ENCODE data around the gene SPON1. TPM values are rescaled to one million over a fixed set of nuclear protein-coding genes. Genes with fewer than 3 reads are reported as not detected.

The SPON1 gene
- total RNA-seq, 1 experiment from 2014 or later = 6.4 TPM

DNA sequence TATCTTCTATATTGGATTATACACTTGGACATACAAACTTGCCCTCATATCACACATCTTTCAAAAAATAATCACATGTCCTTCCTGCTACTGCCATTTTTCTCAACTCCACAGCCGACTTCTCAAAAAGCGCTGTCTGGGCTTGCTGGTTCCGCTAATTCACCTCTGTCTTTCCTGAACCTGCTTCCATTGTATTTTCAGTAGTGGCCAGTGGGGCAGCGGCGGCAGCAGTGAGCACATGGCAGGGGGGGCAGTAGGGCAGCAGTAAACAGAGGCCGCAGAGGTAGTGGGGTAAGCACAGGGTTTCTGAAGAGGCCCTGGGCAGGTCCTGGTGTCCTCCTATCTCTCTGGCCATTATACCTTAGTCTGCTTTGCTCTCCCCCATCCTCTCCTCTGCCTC, 270.1 kb downstream of the SPON1 start:
- DNase-seq (ENCODE audit: low spot score) = peak; percentile 66
- H3K36me3 Mint-ChIP-seq = no peaks in the 10 kb centered on the region
- ChIA-PET CTCF (interaction anchor here (0.6 to 1.5 kb wide), 6 partner anchors 9 to 222 kb away, joined by 3 to 7 read pairs (median 4); no protein-coding TSS in a partner anchor), POLR2A (no interaction called here)
- H3K27me3 Mint-ChIP-seq (ENCODE audit: low read depth) = no peaks in the 10 kb centered on the region; the same call in 1 of the 2 replicates
- H3K9me3 Mint-ChIP-seq = no peaks in the 10 kb centered on the region
- H3K4me1 Mint-ChIP-seq = peaks cover 34% of the 10 kb centered on the region
- ATAC-seq = peak; percentile 79
- H3K4me3 Mint-ChIP-seq = no peak overlapping the region
- no peak overlapping the region for H3K27ac Mint-ChIP-seq
- TF ChIP-seq, protein P1, sequence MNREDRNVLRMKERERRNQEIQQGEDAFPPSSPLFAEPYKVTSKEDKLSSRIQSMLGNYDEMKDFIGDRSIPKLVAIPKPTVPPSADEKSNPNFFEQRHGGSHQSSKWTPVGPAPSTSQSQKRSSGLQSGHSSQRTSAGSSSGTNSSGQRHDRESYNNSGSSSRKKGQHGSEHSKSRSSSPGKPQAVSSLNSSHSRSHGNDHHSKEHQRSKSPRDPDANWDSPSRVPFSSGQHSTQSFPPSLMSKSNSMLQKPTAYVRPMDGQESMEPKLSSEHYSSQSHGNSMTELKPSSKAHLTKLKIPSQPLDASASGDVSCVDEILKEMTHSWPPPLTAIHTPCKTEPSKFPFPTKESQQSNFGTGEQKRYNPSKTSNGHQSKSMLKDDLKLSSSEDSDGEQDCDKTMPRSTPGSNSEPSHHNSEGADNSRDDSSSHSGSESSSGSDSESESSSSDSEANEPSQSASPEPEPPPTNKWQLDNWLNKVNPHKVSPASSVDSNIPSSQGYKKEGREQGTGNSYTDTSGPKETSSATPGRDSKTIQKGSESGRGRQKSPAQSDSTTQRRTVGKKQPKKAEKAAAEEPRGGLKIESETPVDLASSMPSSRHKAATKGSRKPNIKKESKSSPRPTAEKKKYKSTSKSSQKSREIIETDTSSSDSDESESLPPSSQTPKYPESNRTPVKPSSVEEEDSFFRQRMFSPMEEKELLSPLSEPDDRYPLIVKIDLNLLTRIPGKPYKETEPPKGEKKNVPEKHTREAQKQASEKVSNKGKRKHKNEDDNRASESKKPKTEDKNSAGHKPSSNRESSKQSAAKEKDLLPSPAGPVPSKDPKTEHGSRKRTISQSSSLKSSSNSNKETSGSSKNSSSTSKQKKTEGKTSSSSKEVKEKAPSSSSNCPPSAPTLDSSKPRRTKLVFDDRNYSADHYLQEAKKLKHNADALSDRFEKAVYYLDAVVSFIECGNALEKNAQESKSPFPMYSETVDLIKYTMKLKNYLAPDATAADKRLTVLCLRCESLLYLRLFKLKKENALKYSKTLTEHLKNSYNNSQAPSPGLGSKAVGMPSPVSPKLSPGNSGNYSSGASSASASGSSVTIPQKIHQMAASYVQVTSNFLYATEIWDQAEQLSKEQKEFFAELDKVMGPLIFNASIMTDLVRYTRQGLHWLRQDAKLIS (CRISPR knock-in tag; IDR thresholded peaks at IDR 0.05; ENCODE audit: borderline replicate concordance) = no peak
- TF ChIP-seq, protein P2, sequence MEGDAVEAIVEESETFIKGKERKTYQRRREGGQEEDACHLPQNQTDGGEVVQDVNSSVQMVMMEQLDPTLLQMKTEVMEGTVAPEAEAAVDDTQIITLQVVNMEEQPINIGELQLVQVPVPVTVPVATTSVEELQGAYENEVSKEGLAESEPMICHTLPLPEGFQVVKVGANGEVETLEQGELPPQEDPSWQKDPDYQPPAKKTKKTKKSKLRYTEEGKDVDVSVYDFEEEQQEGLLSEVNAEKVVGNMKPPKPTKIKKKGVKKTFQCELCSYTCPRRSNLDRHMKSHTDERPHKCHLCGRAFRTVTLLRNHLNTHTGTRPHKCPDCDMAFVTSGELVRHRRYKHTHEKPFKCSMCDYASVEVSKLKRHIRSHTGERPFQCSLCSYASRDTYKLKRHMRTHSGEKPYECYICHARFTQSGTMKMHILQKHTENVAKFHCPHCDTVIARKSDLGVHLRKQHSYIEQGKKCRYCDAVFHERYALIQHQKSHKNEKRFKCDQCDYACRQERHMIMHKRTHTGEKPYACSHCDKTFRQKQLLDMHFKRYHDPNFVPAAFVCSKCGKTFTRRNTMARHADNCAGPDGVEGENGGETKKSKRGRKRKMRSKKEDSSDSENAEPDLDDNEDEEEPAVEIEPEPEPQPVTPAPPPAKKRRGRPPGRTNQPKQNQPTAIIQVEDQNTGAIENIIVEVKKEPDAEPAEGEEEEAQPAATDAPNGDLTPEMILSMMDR (IDR thresholded peaks at IDR 0.05) = peak; percentile 42; the same call in 1 of the 2 replicates
- 0 out of 2 replicates have a peak, but pooled peaks have one; percentile 37 for TF ChIP-seq FOXK1 (CRISPR knock-in tag; IDR thresholded peaks at IDR 0.05)

DNA sequence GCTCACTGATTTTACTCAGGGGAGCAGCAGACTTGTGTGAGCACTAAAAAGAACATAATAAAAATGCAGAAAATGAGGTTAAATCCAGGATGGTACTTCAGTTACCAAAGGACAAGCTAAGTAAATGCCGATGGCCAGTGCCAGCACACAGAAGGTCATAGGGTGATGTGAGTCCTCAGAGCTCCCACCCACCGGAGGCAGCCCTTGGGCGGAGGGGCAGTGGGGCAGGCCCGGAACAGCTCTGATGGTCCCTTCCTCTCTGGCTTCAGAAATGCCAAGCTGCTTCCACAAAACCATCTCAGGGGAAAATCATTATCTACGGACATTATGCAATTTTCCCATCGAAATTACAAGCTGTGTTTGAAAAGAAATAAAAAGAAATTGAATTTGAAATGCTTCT, 271.9 kb downstream of the SPON1 start:
- H3K9me3 Mint-ChIP-seq = no peaks in the 10 kb centered on the region
- no peaks in the 10 kb centered on the region for H3K36me3 Mint-ChIP-seq
- peaks cover 22% of the 10 kb centered on the region for H3K4me1 Mint-ChIP-seq
- POLR2A ChIA-PET = no interaction called here
- H3K4me3 Mint-ChIP-seq = no peak overlapping the region
- CTCF ChIA-PET = interaction anchor here (1.0 to 1.1 kb wide), 2 partner anchors 9 to 90 kb away, joined by 3 to 4 read pairs; no protein-coding TSS in a partner anchor
- DNase-seq (ENCODE audit: low spot score) (no peak), ATAC-seq (no peak)
- TF ChIP-seq, protein P1 (CRISPR knock-in tag; IDR thresholded peaks at IDR 0.05; ENCODE audit: borderline replicate concordance) = no peak
- no peak for TF ChIP-seq NFYB (CRISPR knock-in tag; conservative IDR thresholded peaks at IDR 0.05; ENCODE audit: low read depth)
- no peak for TF ChIP-seq JAZF1 (CRISPR knock-in tag; IDR thresholded peaks at IDR 0.05)
- TF ChIP-seq TCF7 (CRISPR knock-in tag; IDR thresholded peaks at IDR 0.05; ENCODE audit: low read depth) = no peak
- TF ChIP-seq, protein P3, sequence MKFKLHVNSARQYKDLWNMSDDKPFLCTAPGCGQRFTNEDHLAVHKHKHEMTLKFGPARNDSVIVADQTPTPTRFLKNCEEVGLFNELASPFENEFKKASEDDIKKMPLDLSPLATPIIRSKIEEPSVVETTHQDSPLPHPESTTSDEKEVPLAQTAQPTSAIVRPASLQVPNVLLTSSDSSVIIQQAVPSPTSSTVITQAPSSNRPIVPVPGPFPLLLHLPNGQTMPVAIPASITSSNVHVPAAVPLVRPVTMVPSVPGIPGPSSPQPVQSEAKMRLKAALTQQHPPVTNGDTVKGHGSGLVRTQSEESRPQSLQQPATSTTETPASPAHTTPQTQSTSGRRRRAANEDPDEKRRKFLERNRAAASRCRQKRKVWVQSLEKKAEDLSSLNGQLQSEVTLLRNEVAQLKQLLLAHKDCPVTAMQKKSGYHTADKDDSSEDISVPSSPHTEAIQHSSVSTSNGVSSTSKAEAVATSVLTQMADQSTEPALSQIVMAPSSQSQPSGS (CRISPR knock-in tag; IDR thresholded peaks at IDR 0.05; ENCODE audit: borderline replicate concordance, low read depth) = no peak
- TF ChIP-seq JUN (CRISPR knock-in tag; IDR thresholded peaks at IDR 0.05) = no peak
- TF ChIP-seq, protein P4, sequence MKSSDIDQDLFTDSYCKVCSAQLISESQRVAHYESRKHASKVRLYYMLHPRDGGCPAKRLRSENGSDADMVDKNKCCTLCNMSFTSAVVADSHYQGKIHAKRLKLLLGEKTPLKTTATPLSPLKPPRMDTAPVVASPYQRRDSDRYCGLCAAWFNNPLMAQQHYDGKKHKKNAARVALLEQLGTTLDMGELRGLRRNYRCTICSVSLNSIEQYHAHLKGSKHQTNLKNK (CRISPR knock-in tag; IDR thresholded peaks at IDR 0.05) = no peak
- TF ChIP-seq NR2C2 (CRISPR knock-in tag; IDR thresholded peaks at IDR 0.05) = no peak
- no peak for TF ChIP-seq ESRRA (CRISPR knock-in tag; IDR thresholded peaks at IDR 0.05; ENCODE audit: borderline replicate concordance)
- TF ChIP-seq ZNF317 (CRISPR knock-in tag; IDR thresholded peaks at IDR 0.05; ENCODE audit: borderline replicate concordance, low read depth) = no peak
- no peak for TF ChIP-seq KAT7 (CRISPR knock-in tag; IDR thresholded peaks at IDR 0.05; ENCODE audit: borderline replicate concordance)
- TF ChIP-seq, protein P5, sequence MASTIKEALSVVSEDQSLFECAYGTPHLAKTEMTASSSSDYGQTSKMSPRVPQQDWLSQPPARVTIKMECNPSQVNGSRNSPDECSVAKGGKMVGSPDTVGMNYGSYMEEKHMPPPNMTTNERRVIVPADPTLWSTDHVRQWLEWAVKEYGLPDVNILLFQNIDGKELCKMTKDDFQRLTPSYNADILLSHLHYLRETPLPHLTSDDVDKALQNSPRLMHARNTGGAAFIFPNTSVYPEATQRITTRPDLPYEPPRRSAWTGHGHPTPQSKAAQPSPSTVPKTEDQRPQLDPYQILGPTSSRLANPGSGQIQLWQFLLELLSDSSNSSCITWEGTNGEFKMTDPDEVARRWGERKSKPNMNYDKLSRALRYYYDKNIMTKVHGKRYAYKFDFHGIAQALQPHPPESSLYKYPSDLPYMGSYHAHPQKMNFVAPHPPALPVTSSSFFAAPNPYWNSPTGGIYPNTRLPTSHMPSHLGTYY (CRISPR knock-in tag; IDR thresholded peaks at IDR 0.05) = no peak
- TF ChIP-seq, protein P6, sequence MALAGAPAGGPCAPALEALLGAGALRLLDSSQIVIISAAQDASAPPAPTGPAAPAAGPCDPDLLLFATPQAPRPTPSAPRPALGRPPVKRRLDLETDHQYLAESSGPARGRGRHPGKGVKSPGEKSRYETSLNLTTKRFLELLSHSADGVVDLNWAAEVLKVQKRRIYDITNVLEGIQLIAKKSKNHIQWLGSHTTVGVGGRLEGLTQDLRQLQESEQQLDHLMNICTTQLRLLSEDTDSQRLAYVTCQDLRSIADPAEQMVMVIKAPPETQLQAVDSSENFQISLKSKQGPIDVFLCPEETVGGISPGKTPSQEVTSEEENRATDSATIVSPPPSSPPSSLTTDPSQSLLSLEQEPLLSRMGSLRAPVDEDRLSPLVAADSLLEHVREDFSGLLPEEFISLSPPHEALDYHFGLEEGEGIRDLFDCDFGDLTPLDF (CRISPR knock-in tag; IDR thresholded peaks at IDR 0.05) = no peak
- no peak for TF ChIP-seq RELA (CRISPR knock-in tag; IDR thresholded peaks at IDR 0.05; ENCODE audit: borderline replicate concordance)
- TF ChIP-seq, protein P7, sequence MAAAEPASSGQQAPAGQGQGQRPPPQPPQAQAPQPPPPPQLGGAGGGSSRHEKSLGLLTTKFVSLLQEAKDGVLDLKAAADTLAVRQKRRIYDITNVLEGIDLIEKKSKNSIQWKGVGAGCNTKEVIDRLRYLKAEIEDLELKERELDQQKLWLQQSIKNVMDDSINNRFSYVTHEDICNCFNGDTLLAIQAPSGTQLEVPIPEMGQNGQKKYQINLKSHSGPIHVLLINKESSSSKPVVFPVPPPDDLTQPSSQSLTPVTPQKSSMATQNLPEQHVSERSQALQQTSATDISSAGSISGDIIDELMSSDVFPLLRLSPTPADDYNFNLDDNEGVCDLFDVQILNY (CRISPR knock-in tag; IDR thresholded peaks at IDR 0.05) = no peak
- TF ChIP-seq NFATC4 (CRISPR knock-in tag; IDR thresholded peaks at IDR 0.05) = no peak
- no peaks in the 10 kb centered on the region; the same call in 1 of the 2 replicates for H3K27me3 Mint-ChIP-seq (ENCODE audit: low read depth)
- no peak overlapping the region for H3K27ac Mint-ChIP-seq
